ENCODE data around the gene UNC13C.
"Not testable (repeated sequence)": the region's sequence is repeated elsewhere in the genome, so short reads cannot be mapped to it uniquely, and the experiment has no call there.

The UNC13C gene

GRCh38 chr15:54307252-54307902 is 329.1 kb downstream of the UNC13C start:
- DNase-seq: no peak

- no peak for DNase-seq
Observed at GRCh38 chr15:54307926-54308325, 329.7 kb downstream of the UNC13C start.

GRCh38 chr15:54312528-54312927 is 334.3 kb downstream of the UNC13C start:
- DNase-seq: no peak

- no peak for DNase-seq
Observed at GRCh38 chr15:54321426-54321825, 343.2 kb downstream of the UNC13C start.

GRCh38 chr15:54322341-54322740 is 344.1 kb downstream of the UNC13C start:
- DNase-seq: no peak

- no peak for DNase-seq
Observed at GRCh38 chr15:54345301-54345700, 367.1 kb downstream of the UNC13C start.

GRCh38 chr15:54345827-54346226 is 367.6 kb downstream of the UNC13C start:
- no peak for DNase-seq

GRCh38 chr15:54347082-54347827 is 369.0 kb downstream of the UNC13C start:
- no peak for DNase-seq

GRCh38 chr15:54353726-54354125 is 375.5 kb downstream of the UNC13C start:
- no peak for DNase-seq

GRCh38 chr15:54354341-54354740 is 376.1 kb downstream of the UNC13C start:
- DNase-seq: no peak

GRCh38 chr15:54364961-54365360 is 386.7 kb downstream of the UNC13C start:
- no peak for DNase-seq

- no peak for DNase-seq
Observed at GRCh38 chr15:54373332-54373731, 395.1 kb downstream of the UNC13C start.

GRCh38 chr15:54374184-54374952 is 396.1 kb downstream of the UNC13C start:
- DNase-seq: no peak

GRCh38 chr15:54387799-54388198 is 409.6 kb downstream of the UNC13C start:
- DNase-seq: no peak

- DNase-seq: no peak
Observed at GRCh38 chr15:54388746-54389145, 410.5 kb downstream of the UNC13C start.

GRCh38 chr15:54410481-54410880 is 432.2 kb downstream of the UNC13C start:
- no peak for DNase-seq

- no peak for DNase-seq
Observed at GRCh38 chr15:54424171-54424570, 445.9 kb downstream of the UNC13C start.

GRCh38 chr15:54428596-54428995 is 450.4 kb downstream of the UNC13C start:
- no peak for DNase-seq

- DNase-seq: not testable (repeated sequence)
Observed at GRCh38 chr15:54450288-54450687, 472.0 kb downstream of the UNC13C start.

GRCh38 chr15:54456413-54456812 is 478.2 kb downstream of the UNC13C start:
- DNase-seq: no peak

GRCh38 chr15:54462511-54462913 is 484.3 kb downstream of the UNC13C start:
- DNase-seq: no peak

- DNase-seq: no peak
Observed at GRCh38 chr15:54481819-54482218, 503.6 kb downstream of the UNC13C start.

GRCh38 chr15:54482251-54482650 is 504.0 kb downstream of the UNC13C start:
- no peak for DNase-seq

- DNase-seq: no peak
Observed at GRCh38 chr15:54500330-54500729, 522.1 kb downstream of the UNC13C start.
